HG03135 (cell line): ENCODE measurements around the gene ARFGEF2.
"Not testable (repeated sequence)": the region's sequence is repeated elsewhere in the genome, so short reads cannot be mapped to it uniquely, and the experiment has no call there.

Source experiments
- ATAC-seq: cut with Tn5 transposase; IDR thresholded peaks from one replicate; pipeline ENCODE4 v1.9.1; 2021; ENCODE audit warnings: mild to moderate bottlenecking, moderate library complexity; ENCODE audit not compliant: unreplicated experiment

Gene ARFGEF2

DNA sequence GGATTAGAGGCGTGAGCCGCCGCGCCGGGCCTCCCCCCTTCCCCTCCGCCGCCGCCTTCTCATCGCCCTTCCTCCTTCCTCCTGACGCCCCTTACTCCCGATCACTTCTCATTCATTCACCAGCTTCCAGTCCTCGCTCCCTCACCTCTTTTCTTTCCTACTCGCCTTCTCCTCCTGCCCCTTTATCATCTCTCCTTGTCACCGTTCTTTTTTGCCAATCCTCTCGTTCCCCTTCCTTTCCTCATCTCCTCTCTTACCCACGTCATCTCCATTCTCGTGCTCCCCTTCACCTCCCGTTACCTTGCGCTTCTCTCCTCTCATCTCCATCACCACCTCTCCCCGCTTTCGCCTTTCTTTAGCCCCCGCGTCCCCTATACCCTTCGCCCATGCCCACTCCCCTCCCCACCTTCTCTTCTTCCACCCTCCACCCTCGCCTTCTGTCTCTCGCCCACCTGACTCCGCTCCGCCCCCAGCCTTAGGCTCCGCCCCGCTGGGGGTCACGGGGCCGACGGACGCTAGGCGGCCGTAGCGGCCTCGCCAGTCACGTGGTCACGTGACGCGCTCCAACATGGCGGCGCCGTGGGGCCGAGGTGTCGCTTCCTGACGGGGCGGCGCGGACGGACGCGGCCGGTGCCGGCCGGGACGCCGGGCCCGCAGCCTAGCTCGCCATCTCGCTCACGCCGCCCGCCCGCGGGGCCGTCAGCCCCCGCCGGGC, at the start of gene ARFGEF2:
ARFGEF2 (plus strand) TSS at position 544 of the 715 bp plus-strand sequence. CDS start 179 bp downstream, outside the sequence.
- ATAC-seq: peak; percentile 86

- ATAC-seq: no peak
Observed at GRCh38 chr20:48875233-48875913, 46.1 kb upstream of the ARFGEF2 start.

DNA sequence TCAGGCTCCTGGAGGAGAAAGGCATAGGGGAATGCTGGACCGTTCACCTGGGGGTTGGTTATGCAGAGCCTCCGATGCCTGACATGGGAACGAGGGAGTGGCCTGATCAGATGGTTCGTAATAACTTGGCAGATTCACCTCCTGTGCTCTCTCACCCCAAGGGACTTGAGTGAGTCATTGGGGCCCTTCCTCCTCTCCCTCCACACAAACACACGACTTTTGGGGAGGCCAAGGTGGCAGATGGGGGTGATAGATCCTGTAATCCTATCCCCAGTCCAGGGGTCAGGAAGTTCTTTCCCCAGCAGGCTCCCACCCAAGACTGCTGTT, 45.6 kb upstream of the ARFGEF2 start:
- no peak for ATAC-seq

DNA sequence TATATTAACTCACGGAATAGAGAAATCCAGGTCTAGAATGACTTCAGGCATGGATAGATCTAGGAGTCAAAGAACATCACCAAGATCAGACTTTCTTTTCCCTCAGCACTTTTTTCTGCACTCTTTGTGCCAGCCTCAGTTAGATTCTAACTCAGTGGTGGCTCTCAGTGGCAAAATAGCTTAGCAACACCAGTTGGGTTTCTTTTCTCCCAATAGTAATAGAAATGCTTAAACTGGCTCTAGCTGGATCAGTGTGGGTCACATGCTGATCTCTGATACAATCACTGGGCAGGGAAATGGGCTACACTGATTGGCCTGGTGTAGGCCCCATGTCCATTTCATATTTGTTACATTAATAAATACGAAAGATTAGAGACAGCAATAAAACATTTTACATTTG, 44.2 kb upstream of the ARFGEF2 start:
- ATAC-seq: no peak

GRCh38 chr20:48878534-48879248, 42.8 kb upstream of the ARFGEF2 start:
- ATAC-seq: no peak

GRCh38 chr20:48879612-48880245, 41.8 kb upstream of the ARFGEF2 start:
- ATAC-seq: no peak

GRCh38 chr20:48880331-48880730, 41.2 kb upstream of the ARFGEF2 start:
- no peak for ATAC-seq

DNA sequence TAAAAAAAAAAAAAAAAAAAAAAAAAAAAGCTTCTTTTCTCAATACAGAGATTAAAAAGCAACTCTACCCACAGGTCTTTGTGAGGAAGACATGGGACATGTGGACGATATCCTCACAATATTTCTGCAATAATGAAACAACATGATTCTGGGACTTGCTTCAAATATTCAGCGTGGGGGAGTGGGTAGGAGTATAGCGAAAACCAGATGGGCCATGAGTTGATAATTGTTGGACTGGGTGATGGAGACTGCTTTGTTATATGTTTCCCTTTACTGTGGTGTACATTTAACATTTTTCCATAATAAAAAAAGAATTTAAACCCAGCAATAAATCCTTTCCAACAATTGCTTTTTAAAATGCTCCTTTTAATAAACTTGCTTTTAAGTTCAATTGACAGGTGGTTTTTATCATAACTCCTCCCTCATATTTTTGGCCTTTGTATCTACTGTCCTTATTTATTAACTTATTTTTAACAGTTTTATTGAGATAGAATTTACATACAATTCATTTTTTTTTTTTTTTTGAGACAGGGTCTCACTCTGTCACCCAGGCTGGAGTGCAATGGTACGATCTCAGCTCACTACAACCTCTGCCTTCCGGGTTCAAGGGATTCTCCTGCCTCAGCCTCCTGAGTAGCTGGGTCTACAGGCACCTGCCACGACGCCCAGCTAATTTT, 40.4 kb upstream of the ARFGEF2 start:
- ATAC-seq: no peak

DNA sequence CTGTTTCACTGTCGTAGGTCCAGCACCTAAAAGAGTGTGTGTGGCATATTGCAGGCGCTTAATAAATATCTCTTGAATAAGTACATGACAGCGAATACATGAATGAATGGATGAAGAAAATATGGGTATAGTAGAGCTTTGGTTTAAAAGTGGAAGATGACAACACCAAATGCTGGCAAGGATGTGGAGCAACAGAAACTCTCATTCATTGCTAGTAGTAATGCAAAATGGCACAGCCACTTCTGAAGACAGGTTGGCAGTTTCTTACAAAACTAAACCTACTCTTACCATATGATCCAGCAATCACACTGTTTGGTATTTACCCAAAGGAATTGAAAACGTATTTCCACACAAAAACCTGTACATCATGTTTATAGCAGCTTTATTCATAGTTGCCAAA, 36.3 kb upstream of the ARFGEF2 start:
- ATAC-seq: no peak

GRCh38 chr20:48886194-48886593, 35.3 kb upstream of the ARFGEF2 start:
- no peak for ATAC-seq

GRCh38 chr20:48886811-48887210, 34.7 kb upstream of the ARFGEF2 start:
- no peak for ATAC-seq

GRCh38 chr20:48888517-48888916, 33.0 kb upstream of the ARFGEF2 start:
- ATAC-seq: not testable (repeated sequence)

GRCh38 chr20:48889140-48889790, 32.2 kb upstream of the ARFGEF2 start:
- ATAC-seq: no peak

DNA sequence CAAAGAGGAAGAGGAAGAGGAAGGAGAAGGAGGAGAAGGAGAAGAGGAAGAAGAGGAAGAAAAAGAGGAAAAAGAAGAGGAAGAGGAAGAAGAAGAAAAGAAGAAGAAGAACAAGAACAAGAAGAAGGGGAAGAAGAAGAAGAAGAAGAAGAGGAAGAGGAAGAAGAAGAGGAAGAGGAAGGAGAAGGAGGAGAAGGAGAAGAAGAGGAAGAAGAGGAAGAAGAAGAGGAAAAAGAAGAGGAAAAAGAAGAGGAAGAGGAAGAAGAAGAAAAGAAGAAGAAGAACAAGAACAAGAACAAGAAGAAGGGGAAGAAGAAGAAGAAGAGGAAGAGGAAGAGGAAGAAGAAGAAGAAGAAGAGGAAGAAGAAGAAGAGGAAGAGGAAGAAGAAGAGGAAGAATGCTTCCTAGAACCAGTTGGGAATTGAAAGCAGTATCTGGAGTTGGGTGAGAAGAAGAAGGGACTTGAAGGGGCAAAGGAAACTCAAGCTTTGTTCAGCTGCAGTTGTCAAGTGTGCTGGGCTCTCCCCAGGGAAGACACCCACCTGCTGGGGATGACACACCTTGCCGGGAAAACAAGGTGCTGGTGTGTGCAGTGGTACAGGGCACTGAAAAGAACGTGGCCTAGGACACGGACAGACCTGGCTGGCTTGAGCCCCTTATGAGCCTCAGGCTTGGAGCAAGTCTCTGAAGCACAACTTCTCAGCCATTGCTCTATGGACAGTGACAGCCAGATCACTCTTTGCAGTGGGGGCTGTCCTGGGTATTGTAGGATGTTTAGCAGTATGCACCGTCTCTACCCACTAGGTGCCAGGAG, 30.1 kb upstream of the ARFGEF2 start:
- ATAC-seq: no peak

DNA sequence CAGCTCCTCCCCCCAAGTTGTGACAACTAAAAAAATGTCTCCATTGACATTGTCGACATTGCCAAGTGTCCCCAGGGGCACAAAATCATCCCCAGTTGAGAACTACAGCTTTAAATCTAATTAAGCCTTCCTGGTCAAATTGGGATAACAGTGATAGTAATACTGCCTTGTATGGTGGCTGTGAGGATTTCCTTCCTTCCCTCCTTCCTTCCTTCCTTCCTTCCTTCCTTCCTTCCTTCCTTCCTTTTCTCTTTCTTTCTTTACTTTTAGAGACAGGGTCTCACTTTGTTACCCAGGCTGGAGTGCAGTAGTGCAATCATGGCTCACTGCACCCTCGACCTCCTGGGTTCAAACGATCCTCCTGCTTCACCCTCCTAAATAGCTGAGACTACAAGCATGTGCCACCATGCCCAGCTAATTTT, 29.5 kb upstream of the ARFGEF2 start:
- ATAC-seq: no peak

- no peak for ATAC-seq
Observed at GRCh38 chr20:48892891-48893290, 28.6 kb upstream of the ARFGEF2 start.

- ATAC-seq: no peak
Observed at GRCh38 chr20:48893374-48893773, 28.1 kb upstream of the ARFGEF2 start.

DNA sequence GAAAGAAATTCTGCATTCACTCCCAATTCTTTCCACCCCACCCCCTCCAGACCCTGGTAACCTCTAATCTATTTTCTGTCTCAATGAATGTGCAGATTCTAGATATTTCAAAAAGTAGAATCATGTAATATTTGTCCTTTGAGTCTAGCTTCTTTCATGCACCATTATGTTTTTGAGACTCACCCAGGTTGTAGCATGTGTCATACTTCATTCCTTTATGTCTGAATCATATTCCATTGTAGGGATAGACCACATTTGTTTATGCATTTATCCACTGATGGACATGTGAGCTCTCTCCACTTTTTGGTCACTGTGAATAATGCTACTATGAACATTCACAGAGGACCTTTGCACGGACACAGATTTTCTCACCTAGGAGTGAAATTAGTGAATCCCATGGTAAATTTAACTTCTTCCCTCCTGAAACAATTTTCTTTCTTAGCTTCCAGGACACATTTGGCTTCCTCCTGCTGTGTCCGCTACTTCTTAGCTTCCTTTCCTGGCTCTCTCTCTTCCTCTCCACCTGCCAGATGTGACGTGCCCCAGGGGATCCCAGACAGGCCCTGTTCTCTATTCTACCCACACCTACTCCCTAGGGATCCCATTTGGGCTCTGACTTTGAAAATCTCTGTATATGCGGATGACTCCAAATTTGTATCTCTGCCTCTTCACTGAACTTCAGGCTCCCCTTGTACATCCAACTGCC, 24.1 kb upstream of the ARFGEF2 start:
- ATAC-seq: no peak

- ATAC-seq: no peak
Observed at GRCh38 chr20:48898210-48898609, 23.3 kb upstream of the ARFGEF2 start.
